Measurements from ENCODE around the gene FRAT1. TPM values are rescaled to one million over a fixed set of nuclear protein-coding genes. Genes with fewer than 3 reads are reported as not detected.

The FRAT1 gene
- total and polyA plus RNA-seq, 2 of the 13 experiments (the other 11 are each of a cell fraction or from before 2014, with no cell fraction given) = 1.7 to 2.3 TPM

DNA sequence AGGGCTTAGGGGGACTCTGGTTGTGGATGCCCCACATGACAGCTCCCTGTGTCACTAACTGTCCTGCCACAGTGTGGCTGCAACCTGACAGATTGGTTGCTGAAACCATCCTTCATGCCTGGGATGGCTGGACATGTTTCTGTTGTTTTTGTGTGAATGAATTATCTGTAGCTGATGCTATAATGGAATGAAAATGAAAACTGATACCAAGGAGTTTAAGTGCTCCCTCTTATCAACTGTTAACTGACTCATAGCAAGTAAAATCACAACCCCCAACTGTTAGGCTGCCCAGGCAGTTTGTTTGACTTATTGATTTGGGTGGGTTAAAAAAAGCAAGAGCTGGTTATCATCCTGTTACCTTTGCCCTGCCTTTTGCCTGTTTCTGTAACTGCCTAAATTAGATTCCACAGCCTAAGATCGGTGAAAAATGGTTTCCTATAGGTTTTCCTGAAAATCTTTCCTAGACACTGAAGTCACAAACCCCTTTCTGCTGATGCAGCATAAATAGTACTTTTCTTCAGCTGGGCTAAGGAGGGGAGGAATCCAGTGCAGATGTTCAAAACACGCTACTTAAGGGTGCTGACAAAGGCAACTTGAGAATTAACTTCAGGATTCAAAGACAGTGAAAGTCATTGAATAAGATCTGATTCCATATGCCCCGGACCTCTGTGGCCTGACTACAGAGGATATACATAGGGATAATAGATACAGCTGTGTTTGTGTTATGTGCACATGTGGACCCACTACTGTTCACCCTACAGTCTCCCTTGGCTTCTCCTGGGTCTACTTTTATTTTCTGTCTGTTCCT, 9.8 kb downstream of the FRAT1 start (continued):
- TF ChIP-seq PHF5A (CRISPR knock-in tag; IDR thresholded peaks at IDR 0.05; ENCODE audit: low read depth, unreplicated experiment) (peak; percentile 63), HOXA7 (CRISPR knock-in tag; IDR thresholded peaks at IDR 0.05) (no peak), TBL1XR1 (IDR thresholded peaks at IDR 0.05; ENCODE audit: borderline replicate concordance, low read length, partially characterized antibody) (peak; percentile 72), NR2F2 (IDR thresholded peaks at IDR 0.05; ENCODE audit: borderline replicate concordance, low read depth) (peak; percentile 72; the same call in 1 of the 2 replicates), TBX2 (CRISPR knock-in tag; IDR thresholded peaks at IDR 0.05; ENCODE audit: borderline replicate concordance) (peak; percentile 63), SOX13 (IDR thresholded peaks at IDR 0.05) (peak; percentile 24; the same call in 1 of the 2 replicates), SOX13 (CRISPR knock-in tag; conservative IDR thresholded peaks at IDR 0.05 in 1 of 2, IDR thresholded peaks at IDR 0.05 in 1 of 2) (peak in 1 of 2 experiments; percentile 87; a peak in 2 of 4 replicates), CCDC6 (CRISPR knock-in tag; IDR thresholded peaks at IDR 0.05) (0 out of 2 replicates have a peak, but pooled peaks have one; percentile 42), ZNF143 (CRISPR knock-in tag; IDR thresholded peaks at IDR 0.05) (no peak)
- TF ChIP-seq, protein P1, sequence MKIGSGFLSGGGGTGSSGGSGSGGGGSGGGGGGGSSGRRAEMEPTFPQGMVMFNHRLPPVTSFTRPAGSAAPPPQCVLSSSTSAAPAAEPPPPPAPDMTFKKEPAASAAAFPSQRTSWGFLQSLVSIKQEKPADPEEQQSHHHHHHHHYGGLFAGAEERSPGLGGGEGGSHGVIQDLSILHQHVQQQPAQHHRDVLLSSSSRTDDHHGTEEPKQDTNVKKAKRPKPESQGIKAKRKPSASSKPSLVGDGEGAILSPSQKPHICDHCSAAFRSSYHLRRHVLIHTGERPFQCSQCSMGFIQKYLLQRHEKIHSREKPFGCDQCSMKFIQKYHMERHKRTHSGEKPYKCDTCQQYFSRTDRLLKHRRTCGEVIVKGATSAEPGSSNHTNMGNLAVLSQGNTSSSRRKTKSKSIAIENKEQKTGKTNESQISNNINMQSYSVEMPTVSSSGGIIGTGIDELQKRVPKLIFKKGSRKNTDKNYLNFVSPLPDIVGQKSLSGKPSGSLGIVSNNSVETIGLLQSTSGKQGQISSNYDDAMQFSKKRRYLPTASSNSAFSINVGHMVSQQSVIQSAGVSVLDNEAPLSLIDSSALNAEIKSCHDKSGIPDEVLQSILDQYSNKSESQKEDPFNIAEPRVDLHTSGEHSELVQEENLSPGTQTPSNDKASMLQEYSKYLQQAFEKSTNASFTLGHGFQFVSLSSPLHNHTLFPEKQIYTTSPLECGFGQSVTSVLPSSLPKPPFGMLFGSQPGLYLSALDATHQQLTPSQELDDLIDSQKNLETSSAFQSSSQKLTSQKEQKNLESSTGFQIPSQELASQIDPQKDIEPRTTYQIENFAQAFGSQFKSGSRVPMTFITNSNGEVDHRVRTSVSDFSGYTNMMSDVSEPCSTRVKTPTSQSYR (CRISPR knock-in tag; IDR thresholded peaks at IDR 0.05; ENCODE audit: borderline replicate concordance) = peak; percentile 88; the same call in 1 of the 2 replicates
- TF ChIP-seq, protein P2, sequence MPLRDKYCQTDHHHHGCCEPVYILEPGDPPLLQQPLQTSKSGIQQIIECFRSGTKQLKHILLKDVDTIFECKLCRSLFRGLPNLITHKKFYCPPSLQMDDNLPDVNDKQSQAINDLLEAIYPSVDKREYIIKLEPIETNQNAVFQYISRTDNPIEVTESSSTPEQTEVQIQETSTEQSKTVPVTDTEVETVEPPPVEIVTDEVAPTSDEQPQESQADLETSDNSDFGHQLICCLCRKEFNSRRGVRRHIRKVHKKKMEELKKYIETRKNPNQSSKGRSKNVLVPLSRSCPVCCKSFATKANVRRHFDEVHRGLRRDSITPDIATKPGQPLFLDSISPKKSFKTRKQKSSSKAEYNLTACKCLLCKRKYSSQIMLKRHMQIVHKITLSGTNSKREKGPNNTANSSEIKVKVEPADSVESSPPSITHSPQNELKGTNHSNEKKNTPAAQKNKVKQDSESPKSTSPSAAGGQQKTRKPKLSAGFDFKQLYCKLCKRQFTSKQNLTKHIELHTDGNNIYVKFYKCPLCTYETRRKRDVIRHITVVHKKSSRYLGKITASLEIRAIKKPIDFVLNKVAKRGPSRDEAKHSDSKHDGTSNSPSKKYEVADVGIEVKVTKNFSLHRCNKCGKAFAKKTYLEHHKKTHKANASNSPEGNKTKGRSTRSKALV (CRISPR knock-in tag; IDR thresholded peaks at IDR 0.05) = peak; percentile 78; the same call in 1 of the 2 replicates
- TF ChIP-seq, protein P3, sequence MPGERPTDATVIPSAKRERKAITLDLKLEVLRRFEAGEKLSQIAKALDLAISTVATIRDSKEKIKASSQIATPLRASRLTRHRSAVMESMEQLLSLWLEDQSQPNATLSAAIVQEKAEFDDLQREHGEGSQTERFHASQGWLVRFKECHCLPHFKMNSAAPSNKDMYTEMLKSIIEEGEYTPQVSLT (CRISPR knock-in tag; IDR thresholded peaks at IDR 0.05; ENCODE audit: borderline replicate concordance, low read depth) = no peak
- TF ChIP-seq, protein P4, sequence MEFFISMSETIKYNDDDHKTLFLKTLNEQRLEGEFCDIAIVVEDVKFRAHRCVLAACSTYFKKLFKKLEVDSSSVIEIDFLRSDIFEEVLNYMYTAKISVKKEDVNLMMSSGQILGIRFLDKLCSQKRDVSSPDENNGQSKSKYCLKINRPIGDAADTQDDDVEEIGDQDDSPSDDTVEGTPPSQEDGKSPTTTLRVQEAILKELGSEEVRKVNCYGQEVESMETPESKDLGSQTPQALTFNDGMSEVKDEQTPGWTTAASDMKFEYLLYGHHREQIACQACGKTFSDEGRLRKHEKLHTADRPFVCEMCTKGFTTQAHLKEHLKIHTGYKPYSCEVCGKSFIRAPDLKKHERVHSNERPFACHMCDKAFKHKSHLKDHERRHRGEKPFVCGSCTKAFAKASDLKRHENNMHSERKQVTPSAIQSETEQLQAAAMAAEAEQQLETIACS (CRISPR knock-in tag; IDR thresholded peaks at IDR 0.05) = no peak
- TF ChIP-seq, protein P5, sequence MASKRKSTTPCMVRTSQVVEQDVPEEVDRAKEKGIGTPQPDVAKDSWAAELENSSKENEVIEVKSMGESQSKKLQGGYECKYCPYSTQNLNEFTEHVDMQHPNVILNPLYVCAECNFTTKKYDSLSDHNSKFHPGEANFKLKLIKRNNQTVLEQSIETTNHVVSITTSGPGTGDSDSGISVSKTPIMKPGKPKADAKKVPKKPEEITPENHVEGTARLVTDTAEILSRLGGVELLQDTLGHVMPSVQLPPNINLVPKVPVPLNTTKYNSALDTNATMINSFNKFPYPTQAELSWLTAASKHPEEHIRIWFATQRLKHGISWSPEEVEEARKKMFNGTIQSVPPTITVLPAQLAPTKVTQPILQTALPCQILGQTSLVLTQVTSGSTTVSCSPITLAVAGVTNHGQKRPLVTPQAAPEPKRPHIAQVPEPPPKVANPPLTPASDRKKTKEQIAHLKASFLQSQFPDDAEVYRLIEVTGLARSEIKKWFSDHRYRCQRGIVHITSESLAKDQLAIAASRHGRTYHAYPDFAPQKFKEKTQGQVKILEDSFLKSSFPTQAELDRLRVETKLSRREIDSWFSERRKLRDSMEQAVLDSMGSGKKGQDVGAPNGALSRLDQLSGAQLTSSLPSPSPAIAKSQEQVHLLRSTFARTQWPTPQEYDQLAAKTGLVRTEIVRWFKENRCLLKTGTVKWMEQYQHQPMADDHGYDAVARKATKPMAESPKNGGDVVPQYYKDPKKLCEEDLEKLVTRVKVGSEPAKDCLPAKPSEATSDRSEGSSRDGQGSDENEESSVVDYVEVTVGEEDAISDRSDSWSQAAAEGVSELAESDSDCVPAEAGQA (IDR thresholded peaks at IDR 0.05; ENCODE audit: low read depth) = no peak
- TF ChIP-seq, protein P5 (CRISPR knock-in tag; IDR thresholded peaks at IDR 0.05; ENCODE audit: borderline replicate concordance) = no peak

Measured in HepG2 (cell line).